Mesenchymal stem cell (in vitro differentiated cells and primary cell): ENCODE results near the gene FMN1.
A peak's percentile ranks its signal among the peaks of the same experiment; 100 is the strongest.

Experiments
- DNase-seq: peaks from one replicate; pipeline ENCODE4 v3.0.0-alpha.2; 2013
- H2AFZ ChIP-seq: one replicate; pipeline ENCODE4 v1.6.1; 2013; ENCODE audit warnings: low read depth, mild to moderate bottlenecking, control low read depth, inconsistent platforms, low read length, moderate library complexity
- H2AK5ac ChIP-seq: 2 replicates; pipeline ENCODE4 v1.6.1; 2013; ENCODE audit warnings: low read length, moderate library complexity, mild to moderate bottlenecking, inconsistent platforms; ENCODE audit not compliant: severe bottlenecking
- H2BK120ac ChIP-seq: one replicate; pipeline ENCODE4 v1.6.1; 2013; ENCODE audit warnings: low read depth, mild to moderate bottlenecking, inconsistent platforms, low read length, moderate library complexity
- H2BK12ac ChIP-seq, 2 experiments: one replicate each; pipeline ENCODE4 v1.6.1; 2013; ENCODE audit warnings: inconsistent platforms in 2 of 2, low read length in 2 of 2, mild to moderate bottlenecking in 2 of 2, moderate library complexity in 2 of 2, control low read depth in 1 of 2
- H2BK15ac ChIP-seq: one replicate; pipeline ENCODE4 v1.6.1; 2013; ENCODE audit warnings: mild to moderate bottlenecking, low read depth, inconsistent platforms; ENCODE audit not compliant: poor library complexity, severe bottlenecking
- H2BK5ac ChIP-seq: 2 replicates; pipeline ENCODE4 v1.6.1; 2013; ENCODE audit warnings: low read depth, mild to moderate bottlenecking, low read length, control low read depth, inconsistent platforms; ENCODE audit not compliant: poor library complexity, severe bottlenecking
- H3K14ac ChIP-seq, 2 experiments: one replicate each; pipeline ENCODE4 v1.6.1; 2013; ENCODE audit warnings: inconsistent platforms in 2 of 2, low read length in 2 of 2, control low read depth in 1 of 2, mild to moderate bottlenecking in 1 of 2, moderate library complexity in 1 of 2
- H3K18ac ChIP-seq, 2 experiments: one replicate each; pipeline ENCODE4 v1.6.1; 2013; ENCODE audit warnings: inconsistent platforms in 2 of 2, low read length in 2 of 2, control low read depth in 1 of 2, low read depth in 1 of 2, mild to moderate bottlenecking in 1 of 2
- H3K23ac ChIP-seq, 2 experiments: one replicate each; pipeline ENCODE4 v1.6.1; 2013; ENCODE audit warnings: inconsistent platforms in 2 of 2, low read length in 2 of 2, mild to moderate bottlenecking in 2 of 2, moderate library complexity in 2 of 2, control low read depth in 1 of 2
- H3K27ac ChIP-seq: 2 replicates; pipeline ENCODE4 v1.5.1; 2013; ENCODE audit warnings: mild to moderate bottlenecking, moderate library complexity, low read length, control low read depth, inconsistent platforms; ENCODE audit not compliant: poor library complexity, severe bottlenecking
- H3K27me3 ChIP-seq, 2 experiments: 2 replicates each; pipeline versions ENCODE4 v1.6.1 to v1.7.0; 2013; ENCODE audit warnings: low read length in 2 of 2, mild to moderate bottlenecking in 2 of 2, moderate library complexity in 2 of 2, control low read depth in 1 of 2, inconsistent platforms in 1 of 2; ENCODE audit not compliant: control insufficient read depth in 1 of 2, insufficient read depth in 1 of 2
- H3K36me3 ChIP-seq, 2 experiments: 2 replicates each; pipeline versions ENCODE4 v1.6.1 to v1.7.0; 2013; ENCODE audit warnings: low read length in 2 of 2, control low read depth in 1 of 2, inconsistent platforms in 1 of 2, low read depth in 1 of 2, mild to moderate bottlenecking in 1 of 2; ENCODE audit not compliant: insufficient read depth in 2 of 2, control insufficient read depth in 1 of 2
- H3K4ac ChIP-seq, 2 experiments: one replicate each; pipeline ENCODE4 v1.6.1; 2013; ENCODE audit warnings: inconsistent platforms in 2 of 2, low read length in 2 of 2, mild to moderate bottlenecking in 2 of 2, moderate library complexity in 2 of 2, control low read depth in 1 of 2, low read depth in 1 of 2
- H3K4me1 ChIP-seq: 2 replicates; pipeline ENCODE4 v1.6.1; 2013; ENCODE audit warnings: low read depth, low read length, control low read depth; ENCODE audit not compliant: control insufficient read depth, insufficient read depth
- H3K4me2 ChIP-seq: 2 replicates; pipeline ENCODE4 v1.6.1; 2013; ENCODE audit warnings: low read length, mild to moderate bottlenecking, inconsistent platforms; ENCODE audit not compliant: poor library complexity, severe bottlenecking
- H3K4me3 ChIP-seq, 2 experiments: 2 replicates each; pipeline versions ENCODE4 v1.5.1 to v1.7.0; 2013; ENCODE audit warnings: low read length in 2 of 2, mild to moderate bottlenecking in 2 of 2, control low read depth in 1 of 2, low read depth in 1 of 2; ENCODE audit not compliant: insufficient read depth in 1 of 2
- H3K79me1 ChIP-seq: replicated peaks from 2 replicates; pipeline ENCODE4 v1.6.1; 2013; ENCODE audit warnings: mild to moderate bottlenecking, control low read depth, low read length, inconsistent platforms; ENCODE audit not compliant: poor library complexity, severe bottlenecking
- H3K9ac ChIP-seq: 2 replicates; pipeline ENCODE4 v1.7.0; 2013; ENCODE audit warnings: mild to moderate bottlenecking, low read length, moderate library complexity
- H3K9me3 ChIP-seq: 2 replicates; pipeline ENCODE4 v1.7.0; 2013; ENCODE audit warnings: mild to moderate bottlenecking, low read length; ENCODE audit not compliant: control insufficient read depth
- H4K8ac ChIP-seq: one replicate; pipeline ENCODE4 v1.6.1; 2013; ENCODE audit warnings: inconsistent platforms, mild to moderate bottlenecking, low read length, moderate library complexity
- H4K91ac ChIP-seq: one replicate; pipeline ENCODE4 v1.6.1; 2013; ENCODE audit warnings: mild to moderate bottlenecking, low read length, inconsistent platforms
- WGBS: methylation state at CpG from one replicate; pipeline ENCODE4 v1.1.7; 2013; ENCODE audit warnings: mixed read lengths; 5-methylcytosine and 5-hydroxymethylcytosine counted together

FMN1 gene

GRCh38 chr15:32855942-32856341 is 338.6 kb downstream of the FMN1 start:
- H3K14ac ChIP-seq = no peak overlapping the region
- no peak overlapping the region for H2BK12ac ChIP-seq
- H3K36me3 ChIP-seq = no peaks in the 10 kb centered on the region
- H3K27me3 ChIP-seq = no peaks in the 10 kb centered on the region
- no peak overlapping the region for H2BK15ac ChIP-seq
- peaks cover 4% of the 10 kb centered on the region for H3K4me1 ChIP-seq
- H2BK120ac ChIP-seq = no peak overlapping the region
- H3K79me1 ChIP-seq = no peaks in the 10 kb centered on the region
- H3K27ac ChIP-seq = peak overlapping the region; percentile 99
- H3K4me2 ChIP-seq = no peak overlapping the region
- no peak overlapping the region for H3K4ac ChIP-seq
- H4K8ac ChIP-seq = no peak overlapping the region
- no peak overlapping the region for H3K4me3 ChIP-seq
- H3K18ac ChIP-seq = no peak overlapping the region
- no peak overlapping the region for H4K91ac ChIP-seq
- no peak overlapping the region for H2BK5ac ChIP-seq
- no peak overlapping the region for H2AFZ ChIP-seq
- peak overlapping the region; percentile 67 for H3K9ac ChIP-seq
- no peak overlapping the region for H2AK5ac ChIP-seq
- DNase-seq = peak; percentile 99
- no peaks in the 10 kb centered on the region for H3K9me3 ChIP-seq
- no peak overlapping the region for H3K23ac ChIP-seq

- no peak for DNase-seq
- H4K8ac ChIP-seq = no peak overlapping the region
- peak overlapping the region in 1 of 2 experiments; percentile 49 for H2BK12ac ChIP-seq
- no peak overlapping the region for H2BK120ac ChIP-seq
- peak overlapping the region in 1 of 2 experiments; percentile 45 for H3K4ac ChIP-seq
- peaks cover 4% of the 10 kb centered on the region for H3K4me1 ChIP-seq
- WGBS = 98% methylated on average over 2 of the region's 3 CpGs
- H2AFZ ChIP-seq = peak overlapping the region; percentile 81
- no peaks in the 10 kb centered on the region for H3K79me1 ChIP-seq
- no peak overlapping the region for H3K23ac ChIP-seq
- H4K91ac ChIP-seq = no peak overlapping the region
- no peak overlapping the region for H3K9ac ChIP-seq
- no peak overlapping the region for H3K4me3 ChIP-seq
- no peak overlapping the region for H3K27ac ChIP-seq
- H2BK15ac ChIP-seq = no peak overlapping the region
- no peak overlapping the region for H3K4me2 ChIP-seq
- H3K14ac ChIP-seq = no peak overlapping the region
- H3K18ac ChIP-seq = peak overlapping the region in 1 of 2 experiments; percentile 41
- no peaks in the 10 kb centered on the region for H3K27me3 ChIP-seq
- no peak overlapping the region for H2BK5ac ChIP-seq
- H2AK5ac ChIP-seq = no peak overlapping the region
- no peaks in the 10 kb centered on the region for H3K36me3 ChIP-seq
- H3K9me3 ChIP-seq = no peaks in the 10 kb centered on the region
These were observed 340.9 kb downstream of the FMN1 start for GRCh38 chr15:32853592-32853991.

GRCh38 chr15:32852771-32853170 is 341.7 kb downstream of the FMN1 start:
- Histone ChIP-seq H3K4me2 (no peak overlapping the region), H2BK5ac (no peak overlapping the region), H2AK5ac (no peak overlapping the region), H3K14ac (no peak overlapping the region), H2BK15ac (no peak overlapping the region), H3K4ac (no peak overlapping the region), H2BK120ac (no peak overlapping the region), H3K9ac (no peak overlapping the region), H3K79me1 (no peaks in the 10 kb centered on the region), H3K4me3 (no peak overlapping the region), H3K36me3 (no peaks in the 10 kb centered on the region), H3K9me3 (no peaks in the 10 kb centered on the region), H3K18ac (no peak overlapping the region), H3K27me3 (no peaks in the 10 kb centered on the region), H3K4me1 (peaks cover 4% of the 10 kb centered on the region), H4K91ac (no peak overlapping the region), H3K23ac (no peak overlapping the region), H3K27ac (no peak overlapping the region), H2AFZ (no peak overlapping the region), H2BK12ac (no peak overlapping the region), H4K8ac (no peak overlapping the region)
- no peak for DNase-seq
- WGBS = 76% methylated on average over 2 of the region's 3 CpGs

DNA sequence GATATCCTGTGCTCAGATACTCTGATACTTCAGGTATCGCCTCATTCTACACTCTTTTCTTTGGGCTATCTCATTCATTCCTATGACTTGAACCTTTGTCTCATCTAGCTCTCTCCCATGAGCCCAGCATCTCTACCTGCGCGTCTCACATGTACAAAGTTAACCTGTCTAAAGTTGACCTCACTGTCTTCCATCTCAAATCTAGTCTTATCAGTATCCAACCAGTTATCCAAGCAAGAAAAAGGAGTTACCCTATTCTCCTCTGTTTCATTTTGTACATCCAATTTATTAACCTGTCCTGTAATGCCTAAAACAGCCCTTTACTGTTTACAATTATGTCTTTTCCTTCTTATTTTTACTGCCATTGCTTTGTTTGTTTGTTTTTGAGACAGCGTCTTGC is 342.5 kb downstream of the FMN1 start:
- WGBS = 98% methylated on average over 4 of the region's 4 CpGs
- Histone ChIP-seq H2AK5ac (peak overlapping the region; percentile 65), H3K27ac (no peak overlapping the region), H3K9ac (peak overlapping the region; percentile 43), H3K9me3 (no peaks in the 10 kb centered on the region), H3K36me3 (no peaks in the 10 kb centered on the region), H2BK15ac (no peak overlapping the region), H2AFZ (no peak overlapping the region), H3K18ac (no peak overlapping the region), H3K27me3 (no peaks in the 10 kb centered on the region), H2BK5ac (no peak overlapping the region), H3K14ac (no peak overlapping the region), H2BK120ac (no peak overlapping the region), H4K8ac (no peak overlapping the region), H3K4me2 (no peak overlapping the region), H2BK12ac (no peak overlapping the region), H3K79me1 (no peaks in the 10 kb centered on the region), H3K4me3 (no peak overlapping the region), H3K4ac (no peak overlapping the region), H3K4me1 (peaks cover 4% of the 10 kb centered on the region), H3K23ac (no peak overlapping the region), H4K91ac (no peak overlapping the region)
- no peak for DNase-seq
